ELF-1 (cell line): ENCODE results near the gene ARAF.

Experiments used
- DNase-seq: peaks from one replicate; pipeline ENCODE4 v3.0.0-alpha.2; 2016; ENCODE audit warnings: low read depth, low spot score

The ARAF gene

GRCh38 chrX:47620303-47620685 is 59.3 kb downstream of the ARAF start:
- DNase-seq: no peak
